ENCODE data around the gene PRR7.
A peak's percentile ranks its signal among the peaks of the same experiment; 100 is the strongest.

Gene PRR7

GRCh38 chr5:177466861-177467260 is 20.2 kb downstream of the PRR7 start:
- H3K4me3 ChIP-seq (ENCODE audit: low read depth, low read length), result no peak overlapping the region
- H3K9me3 ChIP-seq (ENCODE audit: control insufficient read depth, insufficient read depth, low read length), result no peaks in the 10 kb centered on the region
- H3K27me3 ChIP-seq (ENCODE audit: control insufficient read depth, insufficient read depth, low read length), result no peaks in the 10 kb centered on the region
- peaks cover 77% of the 10 kb centered on the region for H3K36me3 ChIP-seq (ENCODE audit: control insufficient read depth, insufficient read depth, low read length)
- H3K27ac ChIP-seq (ENCODE audit: low read depth, low read length), result no peak overlapping the region
- H3K9ac ChIP-seq (ENCODE audit: low read depth, low read length), result no peak overlapping the region
- H3K4me1 ChIP-seq (ENCODE audit: control insufficient read depth, insufficient read depth, low read length), result peaks cover 25% of the 10 kb centered on the region

DNA sequence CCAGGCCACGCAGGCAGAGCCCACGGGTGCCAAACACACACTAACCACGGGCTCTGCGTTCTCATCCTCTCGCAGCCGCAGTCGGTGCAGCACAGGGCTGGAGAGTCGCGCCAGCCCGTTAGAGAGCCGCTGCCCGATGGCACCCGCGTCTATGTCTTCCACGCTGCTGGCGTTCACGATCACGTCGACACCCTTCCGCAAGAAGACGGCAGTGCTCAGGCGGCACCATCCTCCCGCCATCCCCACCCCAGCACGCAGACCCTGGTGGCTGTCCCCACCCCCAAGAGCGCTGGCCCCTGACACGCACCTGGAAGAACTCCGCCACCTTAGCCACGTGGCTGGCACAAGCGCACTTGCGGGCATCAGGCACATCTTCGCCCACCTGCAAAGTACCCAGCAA is 20.8 kb downstream of the PRR7 start:
- Histone ChIP-seq H3K4me3 (ENCODE audit: low read depth, low read length) (no peak overlapping the region), H3K4me1 (ENCODE audit: control insufficient read depth, insufficient read depth, low read length) (peaks cover 28% of the 10 kb centered on the region), H3K9me3 (ENCODE audit: control insufficient read depth, insufficient read depth, low read length) (no peaks in the 10 kb centered on the region), H3K9ac (ENCODE audit: low read depth, low read length) (no peak overlapping the region), H3K36me3 (ENCODE audit: control insufficient read depth, insufficient read depth, low read length) (peaks cover 78% of the 10 kb centered on the region), H3K27ac (ENCODE audit: low read depth, low read length) (no peak overlapping the region), H3K27me3 (ENCODE audit: control insufficient read depth, insufficient read depth, low read length) (no peaks in the 10 kb centered on the region)

- H3K4me1 ChIP-seq (ENCODE audit: control insufficient read depth, insufficient read depth, low read length), result peaks cover 28% of the 10 kb centered on the region
- no peak overlapping the region for H3K9ac ChIP-seq (ENCODE audit: low read depth, low read length)
- H3K4me3 ChIP-seq (ENCODE audit: low read depth, low read length), result no peak overlapping the region
- no peaks in the 10 kb centered on the region for H3K27me3 ChIP-seq (ENCODE audit: control insufficient read depth, insufficient read depth, low read length)
- peak overlapping the region; percentile 48 for H3K27ac ChIP-seq (ENCODE audit: low read depth, low read length)
- H3K9me3 ChIP-seq (ENCODE audit: control insufficient read depth, insufficient read depth, low read length), result no peaks in the 10 kb centered on the region
- H3K36me3 ChIP-seq (ENCODE audit: control insufficient read depth, insufficient read depth, low read length), result peaks cover 72% of the 10 kb centered on the region
Observed at GRCh38 chr5:177468329-177468684, 21.7 kb downstream of the PRR7 start.

DNA sequence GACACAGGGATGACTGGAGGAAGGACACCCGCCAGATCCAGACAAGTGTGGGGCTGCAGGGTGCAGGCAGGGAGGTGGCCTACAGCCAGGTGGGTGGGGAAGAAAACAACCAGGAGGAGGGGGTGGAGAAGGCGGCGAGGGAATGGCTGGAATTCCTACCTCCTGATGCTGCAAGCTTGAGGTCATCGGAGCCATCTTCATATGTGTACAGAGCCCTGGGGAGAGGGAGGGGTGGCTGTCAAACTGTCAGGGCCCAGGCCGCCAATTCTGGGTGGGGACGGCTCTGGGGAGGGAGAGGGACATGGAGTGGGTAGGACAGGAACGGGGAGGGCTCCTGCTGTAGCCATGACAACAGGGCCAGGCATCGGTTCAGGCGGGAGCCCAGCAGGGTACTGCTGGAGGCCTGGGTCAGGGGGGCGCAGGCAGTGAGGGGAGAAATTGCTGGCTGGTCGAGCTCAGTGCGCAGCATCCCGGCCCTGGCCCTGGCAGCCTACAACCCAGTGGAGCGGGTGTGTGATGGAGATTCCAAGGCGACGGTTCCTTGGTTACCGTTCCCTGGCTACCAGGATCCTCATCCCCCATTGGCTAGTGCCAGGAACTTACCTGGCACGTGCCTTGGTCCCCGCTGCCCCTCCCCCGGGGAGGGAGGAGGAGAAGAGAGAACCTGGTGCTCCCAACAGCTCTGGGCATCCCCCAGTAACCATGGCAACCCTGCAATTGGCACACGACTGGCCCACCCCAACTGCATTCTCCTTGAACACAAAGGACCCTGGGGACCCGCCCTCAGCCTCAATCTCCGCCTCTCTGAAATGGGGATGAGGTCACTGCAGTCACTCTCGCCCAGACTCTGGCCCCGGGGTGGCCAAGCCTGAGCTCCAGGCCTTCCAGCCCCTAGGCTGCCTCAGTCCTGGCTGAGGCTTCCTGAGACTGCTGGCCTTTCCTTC is 22.3 kb downstream of the PRR7 start:
- peak overlapping the region; percentile 79 for H3K27ac ChIP-seq (ENCODE audit: low read depth, low read length)
- H3K27me3 ChIP-seq (ENCODE audit: control insufficient read depth, insufficient read depth, low read length), result no peaks in the 10 kb centered on the region
- H3K4me1 ChIP-seq (ENCODE audit: control insufficient read depth, insufficient read depth, low read length), result peaks cover 30% of the 10 kb centered on the region
- no peaks in the 10 kb centered on the region for H3K9me3 ChIP-seq (ENCODE audit: control insufficient read depth, insufficient read depth, low read length)
- H3K9ac ChIP-seq (ENCODE audit: low read depth, low read length), result no peak overlapping the region
- H3K4me3 ChIP-seq (ENCODE audit: low read depth, low read length), result no peak overlapping the region
- H3K36me3 ChIP-seq (ENCODE audit: control insufficient read depth, insufficient read depth, low read length), result peaks cover 66% of the 10 kb centered on the region

GRCh38 chr5:177469750-177470525 is 23.3 kb downstream of the PRR7 start:
- Histone ChIP-seq H3K27me3 (ENCODE audit: control insufficient read depth, insufficient read depth, low read length) (no peaks in the 10 kb centered on the region), H3K27ac (ENCODE audit: low read depth, low read length) (peak overlapping the region; percentile 79), H3K4me1 (ENCODE audit: control insufficient read depth, insufficient read depth, low read length) (peaks cover 38% of the 10 kb centered on the region), H3K4me3 (ENCODE audit: low read depth, low read length) (no peak overlapping the region), H3K9ac (ENCODE audit: low read depth, low read length) (no peak overlapping the region), H3K36me3 (ENCODE audit: control insufficient read depth, insufficient read depth, low read length) (peaks cover 66% of the 10 kb centered on the region), H3K9me3 (ENCODE audit: control insufficient read depth, insufficient read depth, low read length) (no peaks in the 10 kb centered on the region)

DNA sequence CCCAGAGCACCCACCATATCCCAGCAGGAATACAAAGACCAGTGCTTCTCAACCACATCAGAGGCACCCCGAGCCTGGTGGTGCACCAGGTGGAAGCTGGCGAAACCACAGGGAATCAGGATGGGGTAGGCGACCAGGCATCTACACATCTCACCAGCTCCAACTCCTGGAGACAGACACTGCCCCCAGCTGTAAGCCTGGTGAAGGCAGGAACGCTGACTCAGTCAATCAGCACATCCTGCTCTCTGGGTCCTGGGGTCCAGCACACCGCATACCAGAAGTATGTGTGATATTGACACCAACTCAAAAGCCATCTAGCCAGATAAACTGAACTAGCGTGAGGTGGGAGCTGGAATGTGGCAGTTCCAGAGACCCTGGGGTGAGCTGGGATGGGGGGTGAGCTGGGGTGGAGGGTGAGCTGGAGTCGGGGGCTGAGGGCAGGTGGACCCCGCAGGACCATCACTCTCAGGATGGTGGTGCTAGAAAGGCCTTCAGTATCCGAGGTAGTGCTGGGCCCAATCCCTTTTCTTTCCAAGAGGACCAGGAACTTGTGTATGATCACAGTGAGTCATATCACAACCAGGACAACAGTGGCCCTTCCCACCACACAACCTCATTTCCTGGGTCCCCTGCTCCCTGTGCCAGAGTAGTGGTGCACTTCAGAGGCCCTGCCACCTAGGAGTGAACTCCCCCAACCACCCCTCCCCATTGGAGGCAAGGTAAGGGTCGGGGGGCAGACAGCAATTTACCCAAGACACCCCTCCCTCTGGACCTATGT is 24.3 kb downstream of the PRR7 start:
- H3K36me3 ChIP-seq (ENCODE audit: control insufficient read depth, insufficient read depth, low read length), result peaks cover 56% of the 10 kb centered on the region
- peak overlapping the region; percentile 16 for H3K27ac ChIP-seq (ENCODE audit: low read depth, low read length)
- peaks cover 43% of the 10 kb centered on the region for H3K4me1 ChIP-seq (ENCODE audit: control insufficient read depth, insufficient read depth, low read length)
- H3K9me3 ChIP-seq (ENCODE audit: control insufficient read depth, insufficient read depth, low read length), result no peaks in the 10 kb centered on the region
- H3K9ac ChIP-seq (ENCODE audit: low read depth, low read length), result no peak overlapping the region
- peak overlapping the region; percentile 96; the same call in 1 of the 2 replicates for H3K4me3 ChIP-seq (ENCODE audit: low read depth, low read length)
- H3K27me3 ChIP-seq (ENCODE audit: control insufficient read depth, insufficient read depth, low read length), result no peaks in the 10 kb centered on the region

DNA sequence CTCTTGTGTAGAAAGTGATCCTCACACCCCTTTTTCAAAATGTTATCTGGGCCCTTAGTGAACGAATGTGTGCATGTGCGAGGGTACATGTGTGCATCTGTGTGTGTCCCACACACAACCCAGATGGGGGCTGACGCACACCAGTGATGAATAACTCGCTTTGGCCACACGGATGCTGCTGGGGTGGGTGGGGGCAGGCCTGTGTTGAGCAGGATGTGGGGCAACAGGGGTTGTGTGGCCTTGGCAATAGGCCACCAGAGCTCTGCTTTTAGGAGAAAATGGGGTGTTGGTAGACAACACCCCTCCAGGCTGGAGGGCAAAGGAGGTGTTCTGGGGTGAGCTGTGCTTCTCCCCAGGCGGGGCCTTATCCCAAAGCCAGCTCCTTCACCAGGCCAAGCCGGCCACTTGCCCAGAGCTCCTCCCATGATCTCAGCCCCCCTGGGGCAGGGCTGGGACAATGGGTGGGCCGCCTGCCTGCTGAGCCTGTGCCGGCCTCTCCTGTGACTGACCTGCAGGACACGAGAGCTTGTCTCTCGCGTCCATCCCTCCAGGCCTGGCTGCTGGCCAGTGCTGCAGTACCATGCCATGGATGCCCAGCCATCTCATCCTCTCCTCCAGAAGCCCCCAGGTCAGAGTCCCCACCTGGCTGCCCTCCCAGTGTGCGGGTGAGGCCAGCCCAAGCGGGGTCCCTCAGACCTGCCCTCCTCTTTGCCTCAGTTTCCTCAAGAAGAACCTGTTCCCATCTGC is 25.2 kb downstream of the PRR7 start:
- no peaks in the 10 kb centered on the region for H3K9me3 ChIP-seq (ENCODE audit: control insufficient read depth, insufficient read depth, low read length)
- peaks cover 48% of the 10 kb centered on the region for H3K36me3 ChIP-seq (ENCODE audit: control insufficient read depth, insufficient read depth, low read length)
- H3K9ac ChIP-seq (ENCODE audit: low read depth, low read length), result peak overlapping the region; percentile 96
- H3K4me3 ChIP-seq (ENCODE audit: low read depth, low read length), result peak overlapping the region; percentile 96
- H3K27ac ChIP-seq (ENCODE audit: low read depth, low read length), result peak overlapping the region; percentile 94
- peaks cover 47% of the 10 kb centered on the region for H3K4me1 ChIP-seq (ENCODE audit: control insufficient read depth, insufficient read depth, low read length)
- no peaks in the 10 kb centered on the region for H3K27me3 ChIP-seq (ENCODE audit: control insufficient read depth, insufficient read depth, low read length)

- Histone ChIP-seq H3K4me3 (ENCODE audit: low read depth, low read length) (peak overlapping the region; percentile 96), H3K27ac (ENCODE audit: low read depth, low read length) (peak overlapping the region; percentile 94), H3K4me1 (ENCODE audit: control insufficient read depth, insufficient read depth, low read length) (peaks cover 48% of the 10 kb centered on the region), H3K9me3 (ENCODE audit: control insufficient read depth, insufficient read depth, low read length) (no peaks in the 10 kb centered on the region), H3K36me3 (ENCODE audit: control insufficient read depth, insufficient read depth, low read length) (peaks cover 38% of the 10 kb centered on the region), H3K9ac (ENCODE audit: low read depth, low read length) (peak overlapping the region; percentile 96), H3K27me3 (ENCODE audit: control insufficient read depth, insufficient read depth, low read length) (no peaks in the 10 kb centered on the region)
Observed at GRCh38 chr5:177472460-177473442, 26.1 kb downstream of the PRR7 start.

- H3K4me1 ChIP-seq (ENCODE audit: control insufficient read depth, insufficient read depth, low read length), result peaks cover 48% of the 10 kb centered on the region
Observed at GRCh38 chr5:177473443-177474001, 26.9 kb downstream of the PRR7 start, which contains the start of gene DBN1. Gene DBN1, minus strand, starts transcription at chr5:177473634. Its CDS starts 113 bp downstream, at chr5:177473521.

More at GRCh38 chr5:177473443-177474001, 26.9 kb downstream of the PRR7 start, which contains the start of gene DBN1:
- H3K27me3 ChIP-seq (ENCODE audit: control insufficient read depth, insufficient read depth, low read length), result no peaks in the 10 kb centered on the region
- peak within 1 kb of the TSS; percentile 96 for H3K4me3 ChIP-seq (ENCODE audit: low read depth, low read length)
- no peaks in the 10 kb centered on the region for H3K9me3 ChIP-seq (ENCODE audit: control insufficient read depth, insufficient read depth, low read length)
- H3K9ac ChIP-seq (ENCODE audit: low read depth, low read length), result peak within 1 kb of the TSS; percentile 96
- peak within 1 kb of the TSS; percentile 94 for H3K27ac ChIP-seq (ENCODE audit: low read depth, low read length)
- H3K36me3 ChIP-seq (ENCODE audit: control insufficient read depth, insufficient read depth, low read length), result peaks cover 31% of the 10 kb centered on the region
